Measurements from ENCODE around the gene C1GALT1. TPM values are rescaled to one million over a fixed set of nuclear protein-coding genes. Genes with fewer than 3 reads are reported as not detected.

The C1GALT1 gene
- total and polyA plus RNA-seq, 2 donors (not counting 3 experiments of a cell fraction or from before 2014, with no cell fraction given): 18.3 to 31.1 TPM

- Histone ChIP-seq H3K27ac (ENCODE audit: insufficient read depth, low read depth, low read length) (no peak overlapping the region), H3K4me1 (ENCODE audit: control insufficient read depth, extremely low read depth, insufficient read depth, low read length) (no peaks in the 10 kb centered on the region), H3K79me2 (ENCODE audit: control insufficient read depth, insufficient read depth, low read length) (no peaks in the 10 kb centered on the region), H3K27me3 (ENCODE audit: control insufficient read depth in 2 of 2, insufficient read depth in 2 of 2, low read length in 2 of 2) (no peaks in the 10 kb centered on the region), H3K4me2 (ENCODE audit: insufficient read depth, low read length) (no peak overlapping the region), H4K20me1 (replicated peaks; ENCODE audit: control insufficient read depth, extremely low read depth, insufficient read depth, low read length) (no peaks in the 10 kb centered on the region), H3K9me3 (replicated peaks; ENCODE audit: control insufficient read depth, insufficient read depth, low read length) (no peaks in the 10 kb centered on the region), H3K9me1 (replicated peaks; ENCODE audit: control insufficient read depth, extremely low read depth, insufficient read depth, low read length) (no peaks in the 10 kb centered on the region), H3K9ac (replicated peaks; ENCODE audit: extremely low read depth, insufficient read depth, low read length) (no peak overlapping the region), H3K4me3 (replicated peaks in 1 of 3; ENCODE audit: insufficient read depth in 1 of 3, low read depth in 1 of 3, low read length in 3 of 3) (no peak overlapping the region), H2AFZ (ENCODE audit: low read depth, low read length) (no peak overlapping the region), H3K36me3 (ENCODE audit: control insufficient read depth in 2 of 2, extremely low read depth in 1 of 2, insufficient read depth in 2 of 2, low read length in 2 of 2) (no peaks in the 10 kb centered on the region)
- ChIA-PET CTCF (no interaction called here), POLR2A (no interaction called here)
- FAIRE-seq (no peak), DNase-seq (ENCODE audit: low read depth, low spot score) (no peak)
- dilution Hi-C loops (cut with MboI; ENCODE audit: extremely low pct_ligation_motif_present, low sequenced_read_pairs) (no loop called here), intact Hi-C loops (cut with micrococcal nuclease) (no loop called here)
- no TSS peak for BruUV-seq (replicated peaks)
- TF ChIP-seq, protein P1, sequence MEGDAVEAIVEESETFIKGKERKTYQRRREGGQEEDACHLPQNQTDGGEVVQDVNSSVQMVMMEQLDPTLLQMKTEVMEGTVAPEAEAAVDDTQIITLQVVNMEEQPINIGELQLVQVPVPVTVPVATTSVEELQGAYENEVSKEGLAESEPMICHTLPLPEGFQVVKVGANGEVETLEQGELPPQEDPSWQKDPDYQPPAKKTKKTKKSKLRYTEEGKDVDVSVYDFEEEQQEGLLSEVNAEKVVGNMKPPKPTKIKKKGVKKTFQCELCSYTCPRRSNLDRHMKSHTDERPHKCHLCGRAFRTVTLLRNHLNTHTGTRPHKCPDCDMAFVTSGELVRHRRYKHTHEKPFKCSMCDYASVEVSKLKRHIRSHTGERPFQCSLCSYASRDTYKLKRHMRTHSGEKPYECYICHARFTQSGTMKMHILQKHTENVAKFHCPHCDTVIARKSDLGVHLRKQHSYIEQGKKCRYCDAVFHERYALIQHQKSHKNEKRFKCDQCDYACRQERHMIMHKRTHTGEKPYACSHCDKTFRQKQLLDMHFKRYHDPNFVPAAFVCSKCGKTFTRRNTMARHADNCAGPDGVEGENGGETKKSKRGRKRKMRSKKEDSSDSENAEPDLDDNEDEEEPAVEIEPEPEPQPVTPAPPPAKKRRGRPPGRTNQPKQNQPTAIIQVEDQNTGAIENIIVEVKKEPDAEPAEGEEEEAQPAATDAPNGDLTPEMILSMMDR (IDR thresholded peaks at IDR 0.05; ENCODE audit: extremely low read depth in 1 of 2, insufficient read depth in 1 of 2, low read depth in 1 of 2, low read length in 2 of 2): no peak
- no peak for TF ChIP-seq EZH2 (IDR thresholded peaks at IDR 0.05; ENCODE audit: borderline replicate concordance, low read depth, low read length, severe bottlenecking)
- no peak for TF ChIP-seq FOS (IDR thresholded peaks at IDR 0.05; ENCODE audit: borderline replicate concordance, insufficient read depth, low read length)
- no peak for TF ChIP-seq POLR2A (IDR thresholded peaks at IDR 0.05; ENCODE audit: low read depth, low read length)
- TF ChIP-seq, protein P2, sequence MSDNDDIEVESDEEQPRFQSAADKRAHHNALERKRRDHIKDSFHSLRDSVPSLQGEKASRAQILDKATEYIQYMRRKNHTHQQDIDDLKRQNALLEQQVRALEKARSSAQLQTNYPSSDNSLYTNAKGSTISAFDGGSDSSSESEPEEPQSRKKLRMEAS (IDR thresholded peaks at IDR 0.05; ENCODE audit: insufficient read depth, insufficient read length): no peak
- no peak for TF ChIP-seq JUN (IDR thresholded peaks at IDR 0.05; ENCODE audit: borderline replicate concordance, insufficient read depth, insufficient read length, low read depth)
- no peak for TF ChIP-seq MYC (IDR thresholded peaks at IDR 0.05; ENCODE audit: low read depth, low read length)
- TF ChIP-seq POLR2AphosphoS5 (IDR thresholded peaks at IDR 0.05; ENCODE audit: insufficient read depth, low read depth, low read length): no peak
Observed at GRCh38 chr7:7290429-7291122, 108.2 kb downstream of the C1GALT1 start.

Data from endothelial cell of umbilical vein (primary cell).